H54 (cell line): ENCODE measurements around the gene CCDC169.
"Not testable (repeated sequence)": the region's sequence is repeated elsewhere in the genome, so short reads cannot be mapped to it uniquely, and the experiment has no call there.

Experiments used
- DNase-seq: peaks from one replicate; pipeline ENCODE4 v3.0.0; 2011; ENCODE audit warnings: low spot score, mixed read lengths; ENCODE audit not compliant: insufficient read length
- FAIRE-seq: peaks from 3 replicates; lab custom pipeline; 2011; peaks lifted over from hg19 to GRCh38; lab: Jason Lieb, UNC
- POLR2A ChIP-seq: IDR thresholded peaks from 2 replicates; pipeline ENCODE4 v1.6.1; 2011; ENCODE audit warnings: low read depth, mild to moderate bottlenecking, low read length

Gene CCDC169

GRCh38 chr13:36297366-36298338 lies at the start of gene CCDC169:
CCDC169 (minus strand) TSS chr13:36297814; CDS start chr13:36297719, 95 bp downstream.
- no peak for FAIRE-seq
- TF ChIP-seq POLR2A = peak; percentile 78
- DNase-seq = peak; percentile 39

GRCh38 chr13:36346222-36347083 lies 48.8 kb upstream of the CCDC169 start, which contains the start of gene SPART:
SPART (minus strand) TSS chr13:36346394; CDS start chr13:36335830, 10,564 bp downstream.
- DNase-seq = peak; percentile 57
- FAIRE-seq = peak; percentile 89
- peak; percentile 42 for TF ChIP-seq POLR2A

- 0 out of 2 replicates have a peak, but pooled peaks have one; percentile 26 for TF ChIP-seq POLR2A
- peak; percentile 15 for DNase-seq
- no peak for FAIRE-seq
These were observed 48.0 kb upstream of the CCDC169 start for GRCh38 chr13:36345438-36346221.

DNA sequence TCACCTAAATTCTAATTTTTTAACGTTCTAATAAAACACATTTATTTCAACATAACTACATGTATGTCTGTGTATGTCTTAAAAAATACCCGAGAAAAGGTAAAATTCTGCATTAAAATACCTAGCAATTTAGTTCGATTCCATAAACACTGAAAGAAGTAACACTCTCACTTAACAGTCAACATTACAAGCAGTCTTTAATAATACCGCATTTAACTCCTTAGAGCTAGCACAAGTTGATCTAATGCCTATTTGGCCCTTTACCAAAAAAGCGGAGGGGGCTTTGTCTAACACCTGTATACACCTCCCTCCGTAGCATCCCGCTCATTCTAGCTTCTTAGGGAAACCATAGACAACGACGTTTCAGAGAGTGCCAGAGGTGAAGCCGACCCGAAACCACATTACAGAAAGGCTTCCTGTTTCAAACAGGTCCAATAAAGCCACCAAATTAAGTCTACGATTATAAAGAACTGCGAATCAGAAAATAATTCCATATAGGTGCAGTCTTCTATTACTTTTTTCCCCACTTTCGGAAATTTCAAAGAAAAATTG lies 47.3 kb upstream of the CCDC169 start:
- DNase-seq (no peak), FAIRE-seq (no peak)
- no peak for TF ChIP-seq POLR2A

GRCh38 chr13:36344173-36344572 lies 46.6 kb upstream of the CCDC169 start:
- TF ChIP-seq POLR2A = no peak
- FAIRE-seq (no peak), DNase-seq (no peak)

GRCh38 chr13:36343766-36344165 lies 46.2 kb upstream of the CCDC169 start:
- no peak for TF ChIP-seq POLR2A
- DNase-seq = no peak
- FAIRE-seq = no peak

- no peak for DNase-seq
- no peak for TF ChIP-seq POLR2A
- no peak for FAIRE-seq
These were observed 45.1 kb upstream of the CCDC169 start for GRCh38 chr13:36342715-36343114.

GRCh38 chr13:36341718-36342117 lies 44.1 kb upstream of the CCDC169 start:
- DNase-seq = no peak
- peak; percentile 41 for FAIRE-seq
- no peak for TF ChIP-seq POLR2A

DNA sequence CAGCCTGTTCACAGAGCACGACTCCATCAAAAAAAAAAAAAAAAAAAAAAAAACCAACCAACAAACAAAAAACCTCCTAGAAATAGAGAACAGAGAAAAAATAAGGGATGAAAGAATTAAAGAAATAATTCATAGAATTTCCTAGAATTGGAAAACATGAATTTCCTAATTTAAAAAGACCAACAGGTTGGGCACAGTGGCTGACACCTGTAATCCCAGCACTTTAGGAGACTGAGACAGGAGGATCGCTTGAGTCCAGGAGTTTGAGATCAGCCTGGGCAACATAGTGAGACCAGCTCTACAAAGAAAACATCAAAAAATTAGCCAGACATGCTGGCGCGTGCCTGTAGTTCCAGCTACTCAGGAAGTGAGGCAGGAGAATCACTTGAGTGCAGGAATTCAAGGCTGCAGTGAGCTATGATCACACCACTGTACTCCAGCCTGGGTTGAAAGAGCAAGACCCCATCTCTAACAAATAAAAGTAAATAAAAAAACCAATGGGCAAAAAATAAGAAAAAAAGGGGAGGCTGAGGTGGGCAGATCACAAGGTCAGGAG lies 42.1 kb upstream of the CCDC169 start:
- FAIRE-seq (no peak), DNase-seq (no peak)
- no peak for TF ChIP-seq POLR2A

GRCh38 chr13:36337938-36338641 lies 40.5 kb upstream of the CCDC169 start:
- DNase-seq = no peak
- FAIRE-seq = no peak
- TF ChIP-seq POLR2A = no peak

DNA sequence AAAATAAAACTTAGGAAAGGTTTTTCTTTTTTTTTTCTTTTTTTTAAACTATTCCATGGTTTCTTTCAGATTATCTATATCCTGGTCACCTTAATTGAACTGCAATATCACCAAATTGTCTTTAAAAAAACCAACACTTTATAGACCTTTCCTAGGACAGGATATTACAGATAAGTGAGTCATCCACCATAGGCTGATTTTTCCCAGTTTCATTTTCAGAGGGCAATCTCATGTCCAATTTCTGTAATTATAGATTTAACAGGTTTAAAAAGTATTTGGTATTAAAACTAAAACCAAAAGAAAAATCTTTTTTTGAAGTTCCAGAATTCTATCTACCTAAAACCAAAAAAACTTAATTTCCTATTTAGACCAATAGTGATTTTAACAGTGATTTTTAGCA lies 35.4 kb upstream of the CCDC169 start:
- no peak for TF ChIP-seq POLR2A
- FAIRE-seq = no peak
- peak; percentile 10 for DNase-seq

- not testable (repeated sequence) for FAIRE-seq, DNase-seq
These were observed 34.6 kb upstream of the CCDC169 start for GRCh38 chr13:36332255-36332654.
